ENCODE data around the gene OAF. TPM values are rescaled to one million over a fixed set of nuclear protein-coding genes. Genes with fewer than 3 reads are reported as not detected.

The OAF gene
- total RNA-seq, 3 donors from 2014 or later (not counting 1 experiment from before 2014, with no cell fraction given), result 2.8 to 5.1 (median 3.8) TPM

GRCh38 chr11:120267319-120267718, 56.5 kb downstream of the OAF start:
- intact Hi-C loops (cut with micrococcal nuclease), result no loop called here
- Histone ChIP-seq H3K27me3 (ENCODE audit: control insufficient read depth, insufficient read depth, low read length) (no peaks in the 10 kb centered on the region), H3K4me1 (ENCODE audit: control insufficient read depth, insufficient read depth, low read length) (no peaks in the 10 kb centered on the region), H3K4me3 (ENCODE audit: low read length) (no peak overlapping the region), H3K9me3 (ENCODE audit: control insufficient read depth, insufficient read depth, low read length) (no peaks in the 10 kb centered on the region), H3K36me3 (ENCODE audit: control insufficient read depth, insufficient read depth, low read length) (no peaks in the 10 kb centered on the region), H3K27ac (ENCODE audit: low read length) (no peak overlapping the region)
- no peaks in the 10 kb centered on the region for H3K36me3 Mint-ChIP-seq
- WGBS (ENCODE audit: insufficient coverage), result 79% methylated on average over 2 of the region's 2 CpGs
- no peak overlapping the region for H3K4me3 Mint-ChIP-seq
- DNase-seq (no peak), ATAC-seq (no peak)
- no peaks in the 10 kb centered on the region for H3K9me3 Mint-ChIP-seq
- no peak overlapping the region for H3K27ac Mint-ChIP-seq
- no peak for TF ChIP-seq CTCF (IDR thresholded peaks at IDR 0.05)
- no peaks in the 10 kb centered on the region for H3K4me1 Mint-ChIP-seq
- H3K27me3 Mint-ChIP-seq (ENCODE audit: low read depth in 2 of 2), result peaks cover 32 to 39% of the 10 kb centered on the region in 2 donors

GRCh38 chr11:120268686-120269085, 57.9 kb downstream of the OAF start:
- Mint-ChIP-seq H3K4me3 (no peak overlapping the region), H3K36me3 (no peaks in the 10 kb centered on the region), H3K4me1 (no peaks in the 10 kb centered on the region), H3K9me3 (no peaks in the 10 kb centered on the region), H3K27me3 (ENCODE audit: low read depth in 2 of 2) (peaks cover 35 to 40% of the 10 kb centered on the region in 2 donors), H3K27ac (no peak overlapping the region)
- Histone ChIP-seq H3K9me3 (ENCODE audit: control insufficient read depth, insufficient read depth, low read length) (no peaks in the 10 kb centered on the region), H3K27me3 (ENCODE audit: control insufficient read depth, insufficient read depth, low read length) (no peaks in the 10 kb centered on the region), H3K36me3 (ENCODE audit: control insufficient read depth, insufficient read depth, low read length) (no peaks in the 10 kb centered on the region), H3K4me1 (ENCODE audit: control insufficient read depth, insufficient read depth, low read length) (no peaks in the 10 kb centered on the region), H3K4me3 (ENCODE audit: low read length) (no peak overlapping the region), H3K27ac (ENCODE audit: low read length) (no peak overlapping the region)
- intact Hi-C loops (cut with micrococcal nuclease), result no loop called here
- WGBS (ENCODE audit: insufficient coverage), result 85% methylated on average over 5 of the region's 5 CpGs
- TF ChIP-seq CTCF (IDR thresholded peaks at IDR 0.05), result no peak
- DNase-seq (no peak), ATAC-seq (no peak)

GRCh38 chr11:120270386-120270785, 59.6 kb downstream of the OAF start:
- H3K27me3 ChIP-seq (ENCODE audit: control insufficient read depth, insufficient read depth, low read length), result no peaks in the 10 kb centered on the region
- DNase-seq, result no peak
- WGBS (ENCODE audit: insufficient coverage), result 78% methylated on average over 1 of the region's 1 CpG
- H3K36me3 ChIP-seq (ENCODE audit: control insufficient read depth, insufficient read depth, low read length), result no peaks in the 10 kb centered on the region
- H3K27ac ChIP-seq (ENCODE audit: low read length), result no peak overlapping the region
- Mint-ChIP-seq H3K36me3 (no peaks in the 10 kb centered on the region), H3K27me3 (ENCODE audit: low read depth in 2 of 2) (peaks cover 46 to 53% of the 10 kb centered on the region in 2 donors), H3K4me1 (no peaks in the 10 kb centered on the region), H3K4me3 (no peak overlapping the region), H3K9me3 (no peaks in the 10 kb centered on the region), H3K27ac (no peak overlapping the region)
- no peaks in the 10 kb centered on the region for H3K4me1 ChIP-seq (ENCODE audit: control insufficient read depth, insufficient read depth, low read length)
- intact Hi-C loops (cut with micrococcal nuclease), result no loop called here
- no peak for ATAC-seq
- no peaks in the 10 kb centered on the region for H3K9me3 ChIP-seq (ENCODE audit: control insufficient read depth, insufficient read depth, low read length)
- no peak overlapping the region for H3K4me3 ChIP-seq (ENCODE audit: low read length)
- TF ChIP-seq CTCF (IDR thresholded peaks at IDR 0.05), result no peak

- Mint-ChIP-seq H3K36me3 (no peaks in the 10 kb centered on the region), H3K27ac (no peak overlapping the region), H3K4me1 (no peaks in the 10 kb centered on the region), H3K4me3 (no peak overlapping the region), H3K9me3 (no peaks in the 10 kb centered on the region), H3K27me3 (ENCODE audit: low read depth in 2 of 2) (peaks cover 35 to 40% of the 10 kb centered on the region in 2 donors)
- intact Hi-C loops (cut with micrococcal nuclease), result no loop called here
- no peak overlapping the region for H3K27ac ChIP-seq (ENCODE audit: low read length)
- ATAC-seq (no peak), DNase-seq (no peak)
- no peaks in the 10 kb centered on the region for H3K36me3 ChIP-seq (ENCODE audit: control insufficient read depth, insufficient read depth, low read length)
- H3K4me1 ChIP-seq (ENCODE audit: control insufficient read depth, insufficient read depth, low read length), result no peaks in the 10 kb centered on the region
- H3K4me3 ChIP-seq (ENCODE audit: low read length), result no peak overlapping the region
- 83% methylated on average over 4 of the region's 5 CpGs for WGBS (ENCODE audit: insufficient coverage)
- no peak for TF ChIP-seq CTCF (IDR thresholded peaks at IDR 0.05)
- H3K27me3 ChIP-seq (ENCODE audit: control insufficient read depth, insufficient read depth, low read length), result no peaks in the 10 kb centered on the region
- H3K9me3 ChIP-seq (ENCODE audit: control insufficient read depth, insufficient read depth, low read length), result no peaks in the 10 kb centered on the region
Observed at GRCh38 chr11:120271672-120272071, 60.8 kb downstream of the OAF start.
